Fibroblast of lung (primary cell): ENCODE measurements around the gene SLC4A5.

Experiments used
- EZH2 ChIP-seq: IDR thresholded peaks from 2 replicates; pipeline ENCODE4 v1.5.1; 2012; ENCODE audit warnings: low read length, control low read depth, mild to moderate bottlenecking; ENCODE audit errors: missing control alignments
- TF ChIP-seq, protein P1 (sequence below), 2 donors: IDR thresholded peaks in 1 of 2; conservative IDR thresholded peaks in 1 of 2; 1 replicate in 1 of 2; 2 replicates in 1 of 2; pipeline ENCODE4 v1.5.1; 2011 to 2012; ENCODE audit warnings: low read length in 2 of 2, control low read depth in 1 of 2, inconsistent platforms in 1 of 2, low read depth in 1 of 2, mild to moderate bottlenecking in 1 of 2

GRCh38 chr2:74369976-74370375 is 26.8 kb upstream of the SLC4A5 start:
- TF ChIP-seq, protein P1, sequence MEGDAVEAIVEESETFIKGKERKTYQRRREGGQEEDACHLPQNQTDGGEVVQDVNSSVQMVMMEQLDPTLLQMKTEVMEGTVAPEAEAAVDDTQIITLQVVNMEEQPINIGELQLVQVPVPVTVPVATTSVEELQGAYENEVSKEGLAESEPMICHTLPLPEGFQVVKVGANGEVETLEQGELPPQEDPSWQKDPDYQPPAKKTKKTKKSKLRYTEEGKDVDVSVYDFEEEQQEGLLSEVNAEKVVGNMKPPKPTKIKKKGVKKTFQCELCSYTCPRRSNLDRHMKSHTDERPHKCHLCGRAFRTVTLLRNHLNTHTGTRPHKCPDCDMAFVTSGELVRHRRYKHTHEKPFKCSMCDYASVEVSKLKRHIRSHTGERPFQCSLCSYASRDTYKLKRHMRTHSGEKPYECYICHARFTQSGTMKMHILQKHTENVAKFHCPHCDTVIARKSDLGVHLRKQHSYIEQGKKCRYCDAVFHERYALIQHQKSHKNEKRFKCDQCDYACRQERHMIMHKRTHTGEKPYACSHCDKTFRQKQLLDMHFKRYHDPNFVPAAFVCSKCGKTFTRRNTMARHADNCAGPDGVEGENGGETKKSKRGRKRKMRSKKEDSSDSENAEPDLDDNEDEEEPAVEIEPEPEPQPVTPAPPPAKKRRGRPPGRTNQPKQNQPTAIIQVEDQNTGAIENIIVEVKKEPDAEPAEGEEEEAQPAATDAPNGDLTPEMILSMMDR (conservative IDR thresholded peaks at IDR 0.05 in 1 of 2, IDR thresholded peaks at IDR 0.05 in 1 of 2; ENCODE audit: low read depth in 1 of 2, low read length in 2 of 2): no peak
- TF ChIP-seq EZH2: no peak
